Stomach (tissue), 4 donors: ENCODE measurements around the gene DPM3.

Experiments used
- CTCF ChIP-seq, 7 experiments: fragments of 450-650 bp in 4 of 7; fragments of 200-600 bp in 3 of 7; sonication (generic) in 3 of 7; IDR thresholded peaks; one replicate each; pipeline ENCODE4 v1.5.1; 2016 to 2019; ENCODE audit warnings: antibody characterized with exemption in 7 of 7, control low read depth in 2 of 7, mild to moderate bottlenecking in 1 of 7
- POLR2A ChIP-seq, 4 donors: fragments of 450-650 bp; IDR thresholded peaks; one replicate each; pipeline ENCODE4 v1.6.1; 2016; ENCODE audit warnings: antibody characterized with exemption in 4 of 4, control low read depth in 2 of 4, mild to moderate bottlenecking in 1 of 4, moderate library complexity in 1 of 4
- POLR2AphosphoS5 ChIP-seq, 3 donors: sonication (generic); formaldehyde crosslinking; IDR thresholded peaks; one replicate each; pipeline ENCODE4 v1.6.1; 2016; ENCODE audit warnings: antibody characterized with exemption in 3 of 3

DNA sequence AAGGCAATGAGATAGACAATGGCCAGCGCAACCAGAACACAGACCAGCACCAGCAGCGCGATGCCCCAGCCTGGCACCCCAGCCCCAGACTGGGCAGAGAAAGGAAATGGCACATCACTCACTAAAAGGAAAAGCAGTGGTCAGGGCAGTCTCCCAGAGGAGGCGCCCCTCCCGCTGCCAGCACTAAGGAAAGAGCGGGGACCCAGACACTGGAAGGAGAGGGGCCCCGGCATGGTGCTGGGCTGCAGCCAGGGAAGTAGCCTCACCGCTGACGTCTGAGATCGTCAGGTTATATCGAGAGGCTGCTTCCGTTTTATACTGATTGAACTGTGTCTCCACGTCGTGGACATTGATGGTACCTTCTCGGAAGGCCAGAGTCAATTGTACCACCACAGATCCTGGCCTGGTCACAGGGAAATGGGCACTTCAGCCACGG, 47.1 kb upstream of the DPM3 start:
- TF ChIP-seq CTCF (IDR thresholded peaks at IDR 0.05): no peak
- no peak for TF ChIP-seq POLR2A (IDR thresholded peaks at IDR 0.05)
- TF ChIP-seq POLR2AphosphoS5 (IDR thresholded peaks at IDR 0.05): peak in 2 of 3 donors; percentile 23 to 30
